ENCODE measurements around the gene NEB.
"Not testable (repeated sequence)": the region's sequence is repeated elsewhere in the genome, so short reads cannot be mapped to it uniquely, and the experiment has no call there.

The NEB gene

DNA sequence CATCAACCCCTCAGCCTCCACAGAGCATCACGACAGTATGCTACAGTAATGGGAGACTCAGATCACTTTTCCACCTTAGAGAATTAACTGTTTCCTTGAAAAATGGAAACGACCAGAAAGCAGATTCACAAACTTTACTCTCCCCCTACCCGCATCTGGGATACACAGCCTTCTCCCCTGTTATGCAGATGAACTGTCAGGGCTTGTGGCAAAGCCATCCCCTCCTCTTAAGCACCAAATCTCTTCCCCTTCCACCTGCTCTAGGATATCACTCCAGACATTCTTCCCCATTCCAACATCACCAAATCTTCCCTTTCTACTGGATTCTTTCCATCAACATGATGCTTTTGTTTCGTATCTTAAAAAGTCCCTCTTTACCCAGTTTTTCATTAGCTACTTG, 26.4 kb downstream of the NEB start:
- H3K4me3 ChIP-seq (ENCODE audit: low read depth, low read length) = no peak overlapping the region

DNA sequence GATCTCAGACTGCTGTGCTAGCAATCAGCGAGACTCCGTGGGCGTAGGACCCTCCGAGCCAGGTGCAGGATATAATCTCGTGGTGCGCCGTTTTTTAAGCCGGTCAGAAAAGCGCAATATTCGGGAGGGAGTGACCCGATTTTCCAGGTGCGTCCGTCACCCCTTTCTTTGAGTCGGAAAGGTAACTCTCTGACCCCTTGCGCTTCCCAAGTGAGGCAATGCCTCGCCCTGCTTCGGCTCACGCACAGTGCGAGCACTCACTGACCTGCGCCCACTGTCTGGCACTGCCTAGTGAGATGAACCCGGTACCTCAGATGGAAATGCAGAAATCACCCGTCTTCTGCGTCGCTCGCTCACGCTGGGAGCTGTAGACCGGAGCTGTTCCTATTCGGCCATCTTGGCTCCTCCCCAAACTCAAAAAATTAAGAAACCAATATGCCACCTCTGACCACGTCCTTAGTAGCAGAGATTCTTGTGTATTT, 29.8 kb downstream of the NEB start:
- H3K4me3 ChIP-seq (ENCODE audit: low read depth, low read length) = not testable (repeated sequence)

DNA sequence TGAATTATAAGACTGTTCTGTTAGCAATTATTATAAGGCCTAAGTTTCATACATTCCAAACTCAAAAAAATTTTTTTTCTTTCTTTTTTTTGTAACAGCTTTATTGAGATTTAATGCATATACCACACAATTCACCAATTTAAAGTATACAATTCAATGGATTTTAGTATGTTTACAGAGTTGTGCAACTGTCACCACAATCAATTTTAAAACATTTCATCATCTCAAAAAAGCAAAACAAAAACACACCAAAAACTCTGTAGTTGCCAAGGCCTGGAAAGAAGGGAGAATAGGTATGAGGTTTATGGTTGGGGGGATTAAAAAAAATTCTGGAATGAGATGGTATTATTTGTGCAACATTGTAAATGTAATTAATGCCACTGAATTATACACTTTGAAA, 36.1 kb downstream of the NEB start:
- not testable (repeated sequence) for H3K4me3 ChIP-seq (ENCODE audit: low read depth, low read length)

DNA sequence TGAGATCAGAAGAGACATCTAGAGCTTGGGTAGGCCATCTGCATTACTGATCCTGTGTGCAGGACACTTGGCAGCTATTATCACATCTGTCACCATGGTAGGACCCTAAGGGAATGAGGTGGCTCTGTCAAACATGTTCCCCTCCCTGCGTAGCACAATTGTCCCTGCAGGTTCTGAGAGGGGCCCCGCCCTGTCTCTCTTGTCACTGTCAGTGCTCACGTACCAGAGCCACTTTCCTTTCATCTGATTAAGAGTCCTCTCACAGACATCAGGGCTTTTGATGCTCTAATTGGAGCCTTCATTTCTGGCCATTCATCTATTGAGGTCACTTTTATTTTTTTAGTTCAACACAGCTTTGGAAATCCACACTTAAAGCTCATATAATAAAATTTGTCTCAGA, 38.5 kb downstream of the NEB start:
- H3K4me3 ChIP-seq (ENCODE audit: low read depth, low read length) = no peak overlapping the region

DNA sequence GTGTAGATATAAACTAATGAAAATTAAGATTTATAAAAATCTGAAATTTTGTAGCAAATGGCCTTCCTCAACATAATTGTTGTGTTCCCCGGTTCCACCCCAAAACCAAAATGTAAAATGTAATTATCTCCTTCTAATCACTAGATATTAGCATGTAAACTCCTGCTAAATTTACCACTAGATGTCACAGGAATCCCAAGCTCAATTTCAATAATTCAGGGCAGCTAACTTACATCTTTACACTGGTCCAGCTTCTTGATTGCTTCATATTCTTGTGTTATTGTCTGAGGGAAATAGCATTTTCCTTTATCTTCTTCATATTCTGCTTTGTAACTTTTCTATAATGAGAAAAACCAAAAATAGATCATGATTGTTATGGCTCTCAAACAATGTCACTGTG, 42.6 kb downstream of the NEB start:
- H3K4me3 ChIP-seq (ENCODE audit: low read depth, low read length) = no peak overlapping the region

DNA sequence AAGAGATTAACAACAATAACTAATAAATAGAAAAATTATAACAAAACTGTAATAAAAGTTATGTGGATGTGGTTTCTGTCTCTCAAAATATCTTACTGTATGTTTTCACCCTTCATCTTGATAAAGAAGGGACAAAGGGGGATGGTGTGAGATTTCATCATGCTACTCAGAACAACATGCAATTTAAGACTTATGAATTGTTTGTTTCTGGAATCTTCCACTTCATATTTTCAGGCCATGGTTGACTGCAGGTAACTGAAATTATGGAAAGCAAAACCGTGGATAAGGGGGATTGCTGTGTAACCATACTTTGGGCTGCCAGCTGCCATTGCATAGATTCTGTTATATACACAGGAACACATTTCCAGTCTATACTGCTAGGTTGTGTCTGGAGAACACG, 45.6 kb downstream of the NEB start:
- no peak overlapping the region for H3K4me3 ChIP-seq (ENCODE audit: low read depth, low read length)

DNA sequence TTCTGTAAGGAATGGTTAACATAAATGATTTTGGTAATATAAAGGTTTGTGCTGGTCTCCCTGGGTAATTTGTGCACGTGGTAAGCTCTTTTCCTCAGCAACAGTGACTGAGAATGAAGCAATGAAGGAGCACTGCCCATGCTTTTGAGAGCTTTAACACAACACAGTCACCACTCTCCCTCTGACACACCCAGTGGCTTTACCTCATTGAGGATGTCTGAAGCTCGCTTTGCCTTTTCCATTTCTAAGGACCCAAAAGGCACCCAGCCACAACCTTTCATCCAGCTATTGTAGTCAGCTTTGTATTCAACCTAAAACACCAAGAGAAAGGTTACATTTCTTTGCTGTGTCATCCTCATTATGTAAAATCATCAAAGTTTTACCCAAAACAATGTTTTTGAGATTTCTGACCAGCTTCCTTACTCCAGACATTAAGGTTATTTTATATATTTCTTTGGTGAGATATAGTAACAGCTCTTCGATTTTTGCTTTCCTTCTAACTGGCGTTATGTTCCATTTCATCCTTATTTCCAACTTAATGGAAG, 51.7 kb downstream of the NEB start:
- H3K4me3 ChIP-seq (ENCODE audit: low read depth, low read length) = no peak overlapping the region

DNA sequence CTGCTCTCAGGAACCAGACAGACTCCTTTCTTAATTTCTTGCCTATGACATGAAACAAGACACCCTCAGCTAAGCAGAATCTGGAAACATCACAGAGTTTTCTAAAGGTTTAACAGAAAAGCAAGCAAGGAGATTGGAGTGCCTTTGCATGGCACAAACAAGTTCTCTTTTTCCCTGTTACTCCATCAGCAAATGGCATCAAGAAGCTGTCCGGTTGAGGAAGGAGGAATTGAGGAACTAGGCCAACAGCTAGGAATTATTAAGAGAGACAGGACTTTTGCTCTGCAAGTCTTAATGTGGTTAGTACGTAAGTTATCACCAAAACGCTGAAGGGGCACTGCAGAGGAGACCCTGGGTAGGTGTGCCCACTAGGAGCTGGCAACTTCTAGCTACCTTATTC, 53.2 kb downstream of the NEB start:
- no peak overlapping the region for H3K4me3 ChIP-seq (ENCODE audit: low read depth, low read length)

DNA sequence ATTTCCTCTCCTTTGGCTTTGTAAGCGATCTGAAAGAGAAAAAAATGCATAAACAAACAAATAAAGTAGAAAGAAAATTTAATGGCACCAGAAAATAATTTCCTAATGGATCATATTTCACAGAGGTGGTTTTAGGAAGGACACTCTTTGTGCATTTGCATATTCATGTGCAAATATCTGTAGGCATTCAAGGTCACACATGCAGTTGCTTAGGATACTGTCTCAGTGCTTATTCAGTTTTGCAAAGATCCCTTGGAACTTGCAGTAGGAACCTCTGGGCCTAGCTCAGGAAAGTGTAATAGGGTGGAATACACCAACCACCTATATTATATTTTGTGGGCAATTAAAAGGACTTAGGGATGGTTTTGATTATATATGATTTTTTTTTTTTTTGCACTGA, 54.3 kb downstream of the NEB start:
- no peak overlapping the region for H3K4me3 ChIP-seq (ENCODE audit: low read depth, low read length)

DNA sequence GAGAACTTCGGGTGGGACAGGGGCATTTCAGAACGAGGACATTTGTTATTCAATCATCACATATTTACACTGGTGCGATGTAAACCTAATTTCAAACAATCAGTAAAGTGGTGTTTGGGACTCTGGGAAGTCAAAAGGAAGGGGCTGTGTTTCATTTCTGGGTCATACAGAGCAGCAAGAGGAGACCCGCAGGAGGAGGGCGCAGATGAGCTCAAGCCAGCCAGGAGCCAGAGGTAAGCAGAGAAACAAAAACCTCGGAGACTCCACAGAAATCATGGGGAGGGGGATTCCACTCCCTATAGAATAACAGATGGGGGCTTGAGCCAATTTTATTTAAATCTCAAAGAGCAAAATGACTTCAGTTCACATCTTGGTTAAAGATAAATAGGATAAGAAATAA, 55.4 kb downstream of the NEB start:
- H3K4me3 ChIP-seq (ENCODE audit: low read depth, low read length) = no peak overlapping the region

DNA sequence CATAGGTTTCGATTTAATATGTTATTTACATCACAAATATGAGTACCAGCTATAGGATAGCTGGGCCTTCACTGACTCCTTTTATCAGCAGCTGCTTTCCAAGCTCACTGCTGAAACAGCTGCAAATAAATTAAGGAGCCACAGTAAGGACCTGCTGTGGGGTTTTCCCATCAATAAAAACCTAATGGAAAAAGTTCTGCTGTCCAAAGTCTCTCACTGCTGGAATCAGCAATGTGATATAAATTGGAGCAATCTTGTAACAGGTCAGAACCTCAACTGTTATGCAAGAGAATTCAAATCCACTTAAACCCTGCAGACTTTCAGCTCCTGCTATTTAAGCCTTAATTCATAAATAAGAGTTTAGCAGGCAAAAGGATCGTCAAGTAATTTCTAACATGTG, 61.3 kb downstream of the NEB start:
- H3K4me3 ChIP-seq (ENCODE audit: low read depth, low read length) = no peak overlapping the region

DNA sequence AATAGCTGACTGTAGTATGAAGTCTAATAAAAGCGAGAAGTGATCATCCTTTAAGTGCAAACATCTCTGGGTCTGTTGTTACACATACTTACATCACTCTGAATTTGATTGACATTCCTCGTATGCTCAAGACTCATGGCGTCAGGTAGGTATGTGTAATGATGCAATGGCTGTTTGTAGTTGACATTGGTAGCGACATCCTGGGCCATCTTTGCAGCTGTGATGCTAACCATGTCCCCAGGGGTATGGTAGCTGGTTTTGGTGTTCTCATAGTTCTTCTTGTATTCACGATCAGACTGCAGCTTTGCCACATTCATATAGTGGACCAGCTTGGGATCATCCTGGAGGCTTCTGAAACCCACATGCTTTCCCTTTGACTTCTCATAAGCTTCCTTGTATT, 62.0 kb downstream of the NEB start:
- H3K4me3 ChIP-seq (ENCODE audit: low read depth, low read length) = no peak overlapping the region

DNA sequence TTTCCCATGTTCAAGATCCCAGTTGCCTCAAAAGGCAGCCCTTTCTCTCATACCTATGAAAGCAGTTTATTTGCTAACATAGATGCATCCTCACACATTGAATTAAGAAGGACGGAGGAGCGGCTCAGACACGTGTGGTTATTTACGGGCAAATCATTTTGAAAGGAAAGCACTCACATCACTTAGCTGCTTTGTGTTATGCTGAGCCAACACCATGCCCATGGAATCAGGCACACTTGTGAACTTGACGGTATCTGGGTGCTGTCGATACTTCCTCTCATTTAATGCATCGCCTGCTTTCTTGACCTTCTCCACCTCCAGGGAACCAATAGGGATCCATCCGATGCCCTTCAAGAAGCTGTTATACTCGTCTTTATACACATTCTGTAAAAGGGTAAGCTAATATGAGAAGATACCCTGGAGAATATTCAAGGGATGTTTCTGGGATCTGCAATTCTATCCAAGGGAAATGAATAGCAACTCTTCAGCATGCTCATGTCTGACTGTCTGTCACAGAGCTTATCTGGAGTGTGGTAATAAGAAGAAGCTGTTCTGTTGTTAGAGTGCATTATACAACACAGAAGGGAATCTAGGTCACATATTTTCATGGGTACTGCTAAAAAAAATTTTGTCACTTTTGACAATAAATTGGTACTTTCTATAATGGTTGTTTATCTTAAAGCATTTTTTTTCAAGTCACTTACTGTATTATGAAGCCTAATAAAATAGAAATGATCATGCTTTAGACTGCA, 63.3 kb downstream of the NEB start:
- H3K4me3 ChIP-seq (ENCODE audit: low read depth, low read length) = no peak overlapping the region

DNA sequence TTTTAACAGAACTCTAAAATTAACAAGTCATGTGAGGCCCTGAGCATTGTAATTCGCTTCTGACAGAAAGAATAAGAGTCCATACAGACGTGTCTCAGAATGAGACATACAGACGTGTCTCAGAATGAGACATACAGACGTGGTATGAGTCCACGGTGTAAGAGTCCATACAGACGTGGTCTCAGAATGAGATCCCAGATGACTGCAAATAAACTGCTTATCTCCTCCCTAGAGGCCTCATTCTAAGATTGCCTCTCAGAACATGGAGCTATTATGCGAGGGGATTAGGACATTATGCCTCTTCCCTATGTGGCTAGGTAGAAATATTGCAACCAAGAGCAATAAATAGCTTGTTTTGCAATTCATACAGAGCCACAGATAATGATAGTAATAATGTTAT, 63.9 kb downstream of the NEB start:
- no peak overlapping the region for H3K4me3 ChIP-seq (ENCODE audit: low read depth, low read length)

DNA sequence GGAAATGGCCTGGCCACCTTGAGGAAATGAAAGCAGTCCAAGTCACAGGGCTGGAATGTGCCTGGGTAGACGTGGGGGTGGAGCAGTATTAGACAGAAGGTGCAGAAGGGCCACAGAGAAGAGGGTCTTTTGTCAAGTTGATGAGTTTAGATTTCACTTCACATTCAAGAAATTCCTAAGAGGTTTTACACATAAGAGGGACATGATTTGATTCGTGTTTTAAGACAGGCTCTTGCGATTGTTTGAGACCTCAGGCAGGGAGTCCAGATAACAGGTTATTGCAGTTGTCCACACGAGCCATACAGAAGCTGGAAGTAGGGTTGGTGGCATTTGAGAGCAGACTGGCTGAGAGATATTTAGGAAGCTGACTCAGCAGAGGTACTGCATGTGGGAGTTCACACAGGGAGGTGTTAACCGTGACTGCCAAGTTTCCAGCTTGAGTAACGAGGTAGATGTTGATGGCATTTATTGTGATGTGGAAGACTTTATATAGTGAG, 64.6 kb downstream of the NEB start:
- no peak overlapping the region for H3K4me3 ChIP-seq (ENCODE audit: low read depth, low read length)

DNA sequence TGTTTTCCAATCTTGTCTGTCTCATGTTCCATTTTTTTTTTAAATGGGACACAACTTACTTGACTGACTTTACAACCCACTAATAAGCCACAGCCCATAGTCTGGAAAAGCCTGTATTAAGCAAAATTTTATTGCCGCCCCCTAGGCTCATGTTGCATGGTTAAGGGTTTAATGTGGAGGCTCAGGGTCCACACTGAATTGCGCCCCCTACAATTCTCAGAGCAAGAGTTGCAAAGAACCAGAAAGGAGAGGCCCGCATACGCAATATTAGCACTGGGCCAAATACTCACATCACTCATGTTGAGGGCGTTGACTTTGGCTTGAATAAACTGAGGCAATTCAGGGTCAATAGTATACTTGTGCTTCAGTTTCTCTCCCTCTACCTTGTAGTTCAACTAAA, 65.5 kb downstream of the NEB start:
- H3K4me3 ChIP-seq (ENCODE audit: low read depth, low read length) = no peak overlapping the region

DNA sequence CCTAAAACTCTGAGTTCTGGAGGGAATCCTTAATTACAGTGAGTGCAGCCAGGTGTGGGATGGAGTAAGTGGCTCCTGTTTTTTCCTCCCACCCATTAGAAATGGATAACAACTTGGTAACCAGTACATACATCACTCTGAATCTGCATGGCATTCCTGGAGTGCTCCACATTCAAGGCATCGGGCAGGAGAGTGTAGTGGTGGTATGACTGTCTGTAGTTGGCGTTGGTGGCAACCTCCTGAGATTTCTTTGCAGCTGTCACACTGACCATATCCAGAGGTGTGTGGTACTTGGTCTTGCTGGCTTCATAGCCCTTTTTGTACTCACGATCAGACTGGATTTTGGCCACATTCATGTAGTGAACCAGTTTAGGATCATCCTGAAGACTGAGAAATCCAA, 68.3 kb downstream of the NEB start:
- no peak overlapping the region for H3K4me3 ChIP-seq (ENCODE audit: low read depth, low read length)

DNA sequence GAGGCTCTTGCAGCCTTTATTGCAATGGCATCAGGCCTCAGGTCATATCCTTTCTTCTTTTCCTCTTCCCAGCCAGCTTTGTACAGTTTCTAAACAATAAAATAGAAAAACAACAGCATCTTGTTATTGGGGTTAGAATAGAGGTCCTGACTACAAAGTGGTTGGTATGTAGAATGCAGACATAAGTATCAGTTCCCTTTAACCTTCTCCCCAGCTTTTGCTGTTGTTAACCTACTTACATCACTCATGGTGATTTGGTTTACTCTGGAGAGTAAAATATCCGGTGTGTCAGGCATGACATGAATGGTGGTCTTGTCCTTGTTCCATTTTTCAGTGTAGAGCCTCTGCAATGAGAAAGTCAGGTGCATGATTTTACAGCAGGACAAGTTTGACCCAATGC, 69.8 kb downstream of the NEB start:
- no peak overlapping the region for H3K4me3 ChIP-seq (ENCODE audit: low read depth, low read length)

DNA sequence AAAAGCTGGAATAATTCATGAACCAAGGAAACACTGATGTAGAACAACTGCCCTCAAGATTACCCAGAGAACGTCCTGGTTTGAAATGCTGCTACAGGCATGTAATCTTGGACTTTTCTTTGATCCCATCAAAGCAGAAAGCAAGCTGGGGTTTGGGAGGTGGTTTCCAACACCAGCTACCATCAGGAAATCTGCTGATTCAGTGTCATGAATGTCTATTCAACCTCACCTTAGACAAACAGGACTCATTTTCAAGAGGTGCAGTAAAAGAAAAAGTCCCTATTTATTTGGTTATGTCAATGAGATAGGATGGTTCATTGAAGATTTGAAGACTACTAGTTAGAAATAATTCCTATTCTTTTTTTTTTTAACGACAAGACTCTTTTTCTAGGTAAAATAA, 72.7 kb downstream of the NEB start:
- no peak overlapping the region for H3K4me3 ChIP-seq (ENCODE audit: low read depth, low read length)

DNA sequence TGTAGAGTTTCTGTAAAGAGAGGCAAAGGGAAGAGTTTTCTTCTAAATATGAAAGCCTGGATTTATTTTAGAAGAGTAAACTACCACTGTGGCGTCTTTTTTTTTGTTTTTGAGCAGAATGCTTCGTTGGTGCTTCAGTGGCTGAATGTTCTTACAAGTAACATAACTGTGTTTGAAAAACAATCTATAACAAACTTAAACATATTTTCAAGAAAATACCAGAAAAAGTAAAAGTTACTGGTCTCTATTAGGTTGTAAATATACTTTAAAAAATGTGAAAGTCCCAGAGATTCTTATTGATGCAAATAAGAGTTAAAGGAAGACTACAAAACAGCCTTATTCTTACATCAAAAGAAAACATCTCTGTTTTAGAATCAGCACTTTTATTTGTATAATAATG, 76.2 kb downstream of the NEB start:
- no peak overlapping the region for H3K4me3 ChIP-seq (ENCODE audit: low read depth, low read length)

DNA sequence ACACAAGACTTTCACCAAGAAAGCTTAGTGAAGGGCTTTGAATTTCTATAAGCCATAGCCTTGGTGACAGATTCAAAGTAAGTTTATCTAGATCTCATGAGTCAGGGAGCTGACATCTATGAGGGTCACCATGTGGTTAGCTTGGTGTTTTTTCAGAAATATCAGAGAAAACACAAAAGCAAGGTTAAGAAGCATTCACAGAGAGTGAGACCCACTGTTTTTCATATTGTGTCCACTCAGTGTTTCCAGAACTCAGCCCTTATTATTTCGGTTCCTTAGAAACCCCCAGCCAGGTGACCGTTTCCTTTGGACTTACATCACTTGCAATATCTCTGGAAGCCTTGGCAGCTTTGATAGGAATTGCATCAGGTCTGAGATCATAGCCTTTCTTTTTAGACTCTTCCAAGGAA, 76.6 kb downstream of the NEB start:
- no peak overlapping the region for H3K4me3 ChIP-seq (ENCODE audit: low read depth, low read length)

DNA sequence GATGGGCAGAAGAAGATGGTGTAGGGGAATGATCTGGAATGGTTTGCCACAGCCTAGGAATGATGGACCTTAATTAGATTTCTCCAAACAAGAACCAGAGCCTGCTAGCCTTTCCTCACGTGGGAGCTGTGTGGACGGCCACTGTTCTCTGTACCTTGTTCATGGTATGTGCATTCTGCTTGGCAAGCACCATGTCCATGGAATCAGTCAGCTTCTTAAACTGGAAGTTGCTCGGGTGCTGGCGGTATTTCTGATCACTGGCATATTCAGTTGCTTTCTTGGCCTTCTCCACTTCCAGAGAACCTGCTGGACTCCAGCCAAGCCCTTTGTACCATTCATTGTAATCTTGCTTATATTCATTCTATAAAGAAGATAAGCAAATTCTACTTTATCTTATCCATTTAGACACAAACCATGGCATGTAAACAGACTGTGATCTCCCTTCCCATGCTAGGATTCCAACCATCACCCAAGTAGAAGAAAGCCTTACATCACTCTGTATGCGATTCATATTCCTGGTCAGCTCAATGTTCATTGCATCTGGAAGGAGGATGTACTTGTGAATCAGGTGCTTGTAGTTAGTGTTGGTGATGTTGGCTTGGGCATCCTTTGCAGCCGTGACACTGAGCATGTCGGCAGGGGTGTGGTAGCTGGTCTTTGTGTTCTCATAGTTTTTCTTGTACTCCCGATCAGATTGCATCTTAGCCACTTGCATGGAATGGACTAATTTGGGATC, 78.4 kb downstream of the NEB start:
- H3K4me3 ChIP-seq (ENCODE audit: low read depth, low read length) = no peak overlapping the region
